AG04449 (cell line): ENCODE measurements around the gene ANKRD66.

Experiments used
- CTCF ChIA-PET: fragments of 350-600 bp; formaldehyde crosslinking; extraction: SDS; loops from one replicate; lab custom pipeline; 2021; ENCODE audit warnings: antibody characterized with exemption; lab: Yijun Ruan, JAX
- POLR2A ChIA-PET: fragments of 400-600, 350-600 bp; formaldehyde crosslinking; extraction: SDS; loops from one replicate; lab custom pipeline; 2020; ENCODE audit warnings: antibody characterized with exemption, inconsistent platforms; lab: Yijun Ruan, JAX
- DNase-seq: peaks from one replicate; pipeline ENCODE4 v3.0.0-alpha.2; 2010; ENCODE audit warnings: low read depth, low spot score
- H3K4me3 ChIP-seq: 2 replicates; pipeline ENCODE4 v1.5.1; 2011; ENCODE audit warnings: low read depth, mild to moderate bottlenecking, control low read depth, low read length
- CTCF ChIP-seq: IDR thresholded peaks from one replicate; pipeline ENCODE4 v1.5.1; 2011; ENCODE audit warnings: mild to moderate bottlenecking, moderate library complexity, low read length, control low read depth, inconsistent platforms; ENCODE audit not compliant: insufficient read depth; ENCODE audit errors: missing control alignments

ANKRD66 gene

GRCh38 chr6:46746696-46747095, at the start of gene ANKRD66:
TSS of gene ANKRD66 (plus strand) at chr6:46746933. CDS start at chr6:46751949, 5,016 bp downstream.
- H3K4me3 ChIP-seq: no peak within 1 kb of the TSS
- POLR2A ChIA-PET: no interaction called here
- no peak for DNase-seq
- TF ChIP-seq CTCF: no peak
- CTCF ChIA-PET: no interaction called here

GRCh38 chr6:46699970-46700369, 46.8 kb upstream of the ANKRD66 start:
- CTCF ChIA-PET: no interaction called here
- no peak for DNase-seq
- TF ChIP-seq CTCF: no peak
- POLR2A ChIA-PET: no interaction called here
- H3K4me3 ChIP-seq: no peak overlapping the region

- no peak overlapping the region for H3K4me3 ChIP-seq
- DNase-seq: no peak
- no peak for TF ChIP-seq CTCF
- ChIA-PET POLR2A (no interaction called here), CTCF (no interaction called here)
Observed at GRCh38 chr6:46704562-46704961, 42.2 kb upstream of the ANKRD66 start.

- H3K4me3 ChIP-seq: no peak overlapping the region
- DNase-seq: no peak
- POLR2A ChIA-PET: no interaction called here
- TF ChIP-seq CTCF: no peak
- CTCF ChIA-PET: no interaction called here
Observed at GRCh38 chr6:46706464-46706863, 40.3 kb upstream of the ANKRD66 start.

- TF ChIP-seq CTCF: no peak
- ChIA-PET CTCF (no interaction called here), POLR2A (no interaction called here)
- H3K4me3 ChIP-seq: no peak overlapping the region
- no peak for DNase-seq
Observed at GRCh38 chr6:46711491-46711890, 35.2 kb upstream of the ANKRD66 start.

GRCh38 chr6:46715141-46715540, 31.6 kb upstream of the ANKRD66 start:
- no peak for TF ChIP-seq CTCF
- no peak for DNase-seq

GRCh38 chr6:46719099-46719498, 27.6 kb upstream of the ANKRD66 start:
- DNase-seq: no peak
- TF ChIP-seq CTCF: no peak
- no peak overlapping the region for H3K4me3 ChIP-seq
- ChIA-PET POLR2A (no interaction called here), CTCF (interaction anchor here (0.8 kb wide), 1 partner anchor 64 kb away, joined by 3 read pairs; no protein-coding TSS in a partner anchor)

More at GRCh38 chr6:46715141-46715540, 31.6 kb upstream of the ANKRD66 start:
- POLR2A ChIA-PET: no interaction called here
- no peak overlapping the region for H3K4me3 ChIP-seq
- CTCF ChIA-PET: no interaction called here
